ENCODE data around the gene TNFSF15.
A peak's percentile ranks its signal among the peaks of the same experiment; 100 is the strongest.
"Not testable (repeated sequence)": the region's sequence is repeated elsewhere in the genome, so short reads cannot be mapped to it uniquely, and the experiment has no call there.

Gene TNFSF15

DNA sequence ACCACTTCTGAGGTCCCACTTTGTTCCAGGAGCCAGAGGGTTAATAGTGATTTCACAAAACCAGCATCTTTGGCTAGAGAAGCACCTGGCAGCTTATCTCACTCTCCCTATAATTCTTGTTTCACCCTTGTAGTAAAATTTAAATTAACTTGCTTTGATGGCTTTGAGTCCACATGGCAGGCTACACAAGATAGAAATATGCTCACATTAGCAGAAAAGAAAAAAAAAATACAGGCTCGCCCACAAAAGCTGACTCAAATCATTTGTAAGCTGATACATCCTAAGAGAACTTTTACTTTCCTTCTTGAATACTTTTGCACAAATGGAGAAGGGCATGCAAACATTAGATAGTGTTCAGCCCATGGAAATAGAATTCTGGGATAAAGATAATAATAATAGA lies 36.2 kb downstream of the TNFSF15 start:
- DNase-seq: no peak
- intact Hi-C loops (cut with DNase I): no loop called here

DNA sequence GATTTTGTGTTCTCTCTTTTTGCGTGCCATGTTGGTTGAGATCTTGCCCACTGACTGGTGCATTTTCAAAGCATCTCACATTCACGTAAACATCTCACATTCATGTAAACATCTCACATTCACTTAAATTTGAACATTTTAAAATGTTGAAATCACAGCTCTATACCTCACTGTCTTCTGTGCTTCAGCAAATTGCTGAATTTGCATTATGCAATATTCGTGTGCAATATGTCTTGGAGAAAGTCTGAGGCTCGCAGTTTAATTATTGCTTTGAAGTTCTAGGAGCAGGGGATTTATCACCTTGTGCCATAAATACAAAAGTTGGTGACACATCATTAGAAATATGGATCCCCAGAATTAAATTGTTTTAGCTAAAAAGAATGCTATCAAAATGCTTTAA lies 42.6 kb downstream of the TNFSF15 start:
- intact Hi-C loops (cut with DNase I): no loop called here
- no peak for DNase-seq

DNA sequence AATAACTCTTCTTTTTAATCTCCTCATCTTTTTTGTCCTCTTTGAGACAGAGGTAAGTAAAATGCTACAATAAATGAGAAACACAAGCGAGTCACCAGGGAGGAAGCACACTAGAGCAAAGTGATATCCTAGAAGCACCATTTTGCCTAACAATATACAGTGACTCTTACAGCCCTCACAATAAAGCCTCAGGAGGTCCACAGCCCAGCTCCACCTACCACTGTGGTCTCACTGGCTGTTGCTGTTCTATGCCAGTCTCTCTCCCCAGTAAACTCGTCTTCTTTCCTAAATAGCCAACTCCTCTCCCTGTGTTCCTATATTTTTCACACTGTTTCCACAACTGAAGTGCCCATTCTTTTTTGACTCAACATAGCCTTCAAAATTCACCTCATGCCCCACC lies 44.3 kb downstream of the TNFSF15 start:
- DNase-seq: no peak
- intact Hi-C loops (cut with DNase I): no loop called here

- intact Hi-C loops (cut with DNase I): no loop called here
- DNase-seq: no peak
These were observed 46.1 kb downstream of the TNFSF15 start for GRCh38 chr9:114759512-114760341.

GRCh38 chr9:114757984-114758383 lies 47.9 kb downstream of the TNFSF15 start:
- intact Hi-C loops (cut with DNase I): no loop called here
- no peak for DNase-seq

DNA sequence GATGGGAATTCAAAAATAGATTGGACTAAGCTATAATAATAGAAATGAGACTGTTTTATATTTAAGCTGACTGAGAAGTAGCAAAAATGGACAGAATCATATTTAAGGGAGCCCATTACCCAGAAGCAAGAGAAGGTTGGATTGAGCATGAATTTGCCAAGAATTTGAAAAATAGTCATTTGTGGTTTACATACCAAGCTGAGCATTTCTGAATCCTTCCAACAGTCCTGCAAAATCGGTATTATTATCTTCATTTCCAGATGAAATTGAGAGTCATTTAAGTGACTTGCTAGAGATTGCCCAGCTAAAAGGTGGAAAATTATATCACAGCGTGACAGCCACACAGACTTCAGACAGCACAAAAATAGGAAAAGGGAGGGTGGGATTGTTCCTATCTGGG lies 48.4 kb downstream of the TNFSF15 start:
- intact Hi-C loops (cut with DNase I): no loop called here
- DNase-seq: no peak

- no peak for DNase-seq
- intact Hi-C loops (cut with DNase I): no loop called here
These were observed 48.9 kb downstream of the TNFSF15 start for GRCh38 chr9:114756920-114757319.

- intact Hi-C loops (cut with DNase I): no loop called here
These were observed 51.3 kb downstream of the TNFSF15 start for GRCh38 chr9:114754581-114754980.

DNA sequence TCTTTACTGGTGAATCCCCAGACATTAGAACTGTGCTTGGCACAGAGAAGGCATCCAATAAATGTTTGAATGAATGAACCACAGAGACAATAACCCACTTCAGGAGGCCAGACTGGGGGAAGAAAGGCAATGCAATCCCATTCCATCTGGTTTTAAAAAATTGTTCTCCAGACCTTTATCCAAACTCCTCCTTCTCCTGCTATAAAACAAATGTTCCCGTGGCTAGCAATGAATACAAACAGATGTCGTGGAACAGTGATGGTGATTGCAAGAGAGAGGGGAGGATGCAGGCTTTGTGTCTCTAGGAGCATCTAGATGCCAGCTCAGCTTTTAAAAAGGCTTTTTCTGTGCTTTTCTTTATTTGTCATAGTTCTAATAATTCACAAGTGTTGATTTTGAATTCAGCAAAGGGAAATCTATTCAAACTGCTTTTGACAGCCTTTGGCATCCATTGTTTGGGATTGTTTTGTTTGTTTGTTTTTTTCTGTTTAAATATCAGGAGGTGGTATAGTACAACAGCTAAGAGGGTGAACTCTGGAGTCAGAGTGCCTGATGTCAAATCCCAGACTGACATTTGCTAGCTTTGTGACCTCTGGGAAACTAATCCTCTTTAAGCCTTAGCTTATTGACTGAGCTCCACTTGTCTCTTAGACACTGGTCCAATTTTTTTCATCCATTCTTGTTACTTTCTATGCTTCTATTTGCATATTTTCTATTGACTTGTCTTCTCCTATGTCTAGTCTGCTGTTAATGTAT lies 59.1 kb downstream of the TNFSF15 start:
- intact Hi-C loops (cut with DNase I): no loop called here
- no peak for DNase-seq

More at GRCh38 chr9:114754581-114754980, 51.3 kb downstream of the TNFSF15 start:
- no peak for DNase-seq

- DNase-seq: no peak
- intact Hi-C loops (cut with DNase I): no loop called here
These were observed 59.8 kb downstream of the TNFSF15 start for GRCh38 chr9:114745879-114746550.

DNA sequence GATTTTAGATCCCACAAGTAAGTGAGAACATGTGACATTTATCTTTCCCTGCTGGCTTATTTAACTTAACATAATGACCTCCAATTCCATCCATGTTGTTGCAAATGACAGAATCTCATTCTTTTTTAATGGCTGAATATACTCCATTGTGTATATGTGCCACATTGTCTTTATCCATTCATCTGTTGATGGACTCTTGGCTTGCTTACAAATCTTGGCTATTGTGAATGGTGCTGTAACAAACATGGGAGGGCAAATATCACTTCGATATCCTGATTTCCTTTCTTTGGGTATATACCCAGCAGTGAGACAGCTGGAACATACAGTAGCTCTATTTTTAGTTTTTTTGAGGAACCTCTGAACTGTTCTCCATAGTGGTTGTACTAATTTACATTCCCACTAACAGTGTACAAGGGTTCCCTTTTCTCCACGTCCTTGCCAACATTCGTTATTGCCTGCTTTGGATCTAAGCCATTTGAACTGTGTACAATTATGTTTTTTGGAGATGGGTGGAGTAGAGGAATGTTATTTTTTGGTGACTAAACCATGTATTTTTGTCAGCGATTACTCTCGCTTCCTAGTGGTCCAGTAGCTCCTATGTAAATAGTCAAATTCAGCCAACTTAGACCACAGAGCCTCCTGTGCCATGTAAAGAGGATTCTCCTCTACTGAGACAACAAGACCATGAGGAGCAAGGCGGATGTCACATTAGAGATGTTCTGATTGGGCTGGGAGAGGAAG lies 60.6 kb downstream of the TNFSF15 start:
- intact Hi-C loops (cut with DNase I): no loop called here
- peak in 1 of 42 donors; percentile 17 for DNase-seq

DNA sequence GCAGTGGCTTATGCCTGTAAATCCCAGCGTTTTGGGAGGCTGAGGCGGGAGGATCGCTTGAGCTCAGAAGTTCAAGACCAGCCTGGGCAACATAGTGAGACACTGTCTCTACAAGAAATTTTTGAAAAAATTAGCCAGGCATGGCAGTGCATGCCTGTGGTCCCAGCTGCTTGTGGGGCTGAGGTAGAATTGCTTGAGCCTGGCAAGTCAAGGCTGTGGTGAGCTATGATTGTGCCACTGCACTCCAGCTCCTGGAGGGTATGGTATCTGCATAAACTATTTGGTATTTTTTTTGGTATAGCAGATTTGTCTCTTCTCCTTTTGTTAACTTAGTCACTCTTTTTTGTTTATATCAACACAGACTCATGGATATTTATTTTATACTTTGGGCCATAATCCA lies 62.4 kb downstream of the TNFSF15 start:
- no peak for DNase-seq
- intact Hi-C loops (cut with DNase I): no loop called here

DNA sequence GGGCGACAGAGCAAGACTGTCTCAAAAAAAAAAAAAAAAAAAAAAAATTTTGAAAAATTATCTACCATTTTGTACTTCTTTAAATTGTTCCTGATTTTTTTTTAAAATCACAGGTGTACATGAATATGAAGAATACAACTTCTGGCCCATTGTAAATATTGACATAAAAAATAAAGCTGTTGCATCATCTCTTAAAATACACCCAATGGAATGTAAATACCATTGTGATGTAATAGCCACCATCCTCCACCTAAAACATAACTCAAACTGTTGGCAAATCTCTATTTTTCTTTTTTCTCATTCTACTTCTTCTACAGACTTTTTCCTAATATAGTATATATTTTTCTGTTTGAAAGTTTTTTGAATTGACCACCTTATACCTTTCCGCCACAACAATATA lies 62.9 kb downstream of the TNFSF15 start:
- intact Hi-C loops (cut with DNase I): no loop called here
- DNase-seq: no peak

GRCh38 chr9:114741521-114741920 lies 64.3 kb downstream of the TNFSF15 start:
- intact Hi-C loops (cut with DNase I); DNase-seq: not testable (repeated sequence)

GRCh38 chr9:114738581-114739316 lies 67.1 kb downstream of the TNFSF15 start:
- intact Hi-C loops (cut with DNase I): loop anchor here (5.0 kb wide), 1 partner anchor 169 kb away; no protein-coding TSS in a partner anchor

GRCh38 chr9:114737847-114738246 lies 68.0 kb downstream of the TNFSF15 start:
- intact Hi-C loops (cut with DNase I): loop anchor here (5.0 kb wide), 1 partner anchor 169 kb away; no protein-coding TSS in a partner anchor
- DNase-seq: no peak

More at GRCh38 chr9:114738581-114739316, 67.1 kb downstream of the TNFSF15 start:
- DNase-seq: peak; percentile 21 to 89 (median 73)

DNA sequence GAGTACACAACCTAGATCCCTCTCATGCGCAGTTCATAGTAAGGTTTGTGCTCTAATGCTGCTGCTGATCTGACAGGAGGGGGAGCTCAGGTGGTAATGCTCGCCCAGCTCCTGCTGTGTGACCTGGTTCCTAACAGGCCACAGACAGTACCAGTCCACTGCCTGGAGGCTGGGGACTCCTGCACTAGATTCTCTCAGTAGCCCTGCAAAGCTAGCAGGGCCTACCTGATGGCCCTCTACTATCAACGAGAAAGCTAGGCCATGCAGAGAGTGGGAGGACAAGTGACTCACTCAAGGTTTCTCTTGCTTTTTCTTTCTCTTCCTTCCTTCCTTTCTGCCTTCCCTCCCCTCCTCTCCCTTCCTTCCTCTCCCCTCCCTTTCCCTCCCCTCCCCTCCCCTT lies 68.7 kb downstream of the TNFSF15 start:
- intact Hi-C loops (cut with DNase I): loop anchor here (5.0 kb wide), 1 partner anchor 170 kb away; no protein-coding TSS in a partner anchor
- DNase-seq: no peak

- DNase-seq: no peak
- intact Hi-C loops (cut with DNase I): loop anchor here (5.0 kb wide), 1 partner anchor 172 kb away; no protein-coding TSS in a partner anchor
These were observed 70.1 kb downstream of the TNFSF15 start for GRCh38 chr9:114735704-114736103.
